Measurements from ENCODE around the gene PTGER3. TPM values are rescaled to one million over a fixed set of nuclear protein-coding genes. Genes with fewer than 3 reads are reported as not detected.
"Not testable (repeated sequence)": the region's sequence is repeated elsewhere in the genome, so short reads cannot be mapped to it uniquely, and the experiment has no call there.

Gene PTGER3
- total RNA-seq, 1 donor from 2014 or later: under 0.01 TPM

DNA sequence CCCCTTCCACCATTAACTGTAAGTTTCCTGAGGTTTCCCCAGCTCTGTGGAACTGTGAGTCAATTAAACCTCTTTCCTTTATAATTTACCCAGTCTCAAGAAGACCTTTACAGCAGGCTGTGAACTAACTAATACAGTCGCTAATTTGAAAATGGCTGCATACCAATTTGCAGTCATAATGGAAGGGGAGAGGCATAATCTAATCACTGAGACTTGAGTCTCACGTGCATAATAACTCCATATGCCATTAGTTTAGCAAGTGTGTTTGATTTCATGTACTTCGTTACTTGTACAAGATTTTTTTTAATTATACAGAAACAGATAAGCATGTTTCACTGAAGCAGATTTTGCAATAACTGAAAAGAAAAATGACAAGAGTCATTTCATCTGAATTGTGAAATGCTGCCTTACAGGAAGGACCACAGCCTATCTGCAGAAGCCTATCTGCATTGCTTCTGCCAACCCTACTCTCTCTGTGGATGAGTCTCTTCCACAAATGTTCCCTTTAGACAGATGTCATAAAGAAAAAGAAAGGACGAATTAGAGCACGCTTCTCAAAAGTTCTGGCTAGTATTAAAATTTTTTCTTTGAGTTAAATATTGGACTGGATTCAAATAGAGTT is 99.1 kb downstream of the PTGER3 start:
- DNase-seq (ENCODE audit: low read depth, low spot score): no peak

DNA sequence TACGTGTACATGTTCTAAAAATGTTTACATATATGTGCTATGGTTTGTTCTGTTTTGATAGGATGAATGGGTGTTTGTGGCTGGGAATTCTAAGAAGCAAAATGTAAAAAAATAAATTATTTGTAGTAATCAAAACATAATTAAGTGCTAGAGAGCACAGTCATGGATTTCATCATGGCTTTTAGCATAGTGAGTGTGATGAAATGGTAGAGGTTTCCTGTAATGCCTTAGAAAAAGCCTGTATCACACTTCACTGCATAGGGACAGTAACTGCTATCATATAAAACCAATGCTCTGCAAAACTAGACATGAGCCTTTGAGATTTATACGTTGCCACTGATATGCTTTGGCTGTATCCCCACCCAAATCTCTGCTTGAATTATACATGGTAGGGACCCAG is 99.8 kb downstream of the PTGER3 start:
- no peak for DNase-seq (ENCODE audit: low read depth, low spot score)

DNA sequence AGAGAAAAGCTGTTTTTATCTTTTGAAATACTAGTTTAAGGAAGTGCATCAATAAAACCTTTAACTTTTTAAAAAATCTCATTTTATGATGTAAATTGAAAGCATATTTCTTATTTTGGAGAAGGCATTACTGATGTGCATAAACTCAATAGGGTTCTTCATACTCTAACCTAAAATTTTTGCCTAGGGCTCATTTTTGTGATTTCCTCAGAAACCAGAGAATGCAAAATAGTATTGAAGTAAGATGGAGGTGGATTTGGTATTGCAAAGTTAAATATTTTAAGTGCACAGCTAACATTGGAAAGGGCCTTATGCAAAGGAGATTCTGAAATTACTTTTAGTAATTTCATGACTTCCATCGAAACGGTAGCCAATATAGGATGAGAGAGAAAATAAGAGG is 101.9 kb downstream of the PTGER3 start:
- DNase-seq (ENCODE audit: low read depth, low spot score): no peak

DNA sequence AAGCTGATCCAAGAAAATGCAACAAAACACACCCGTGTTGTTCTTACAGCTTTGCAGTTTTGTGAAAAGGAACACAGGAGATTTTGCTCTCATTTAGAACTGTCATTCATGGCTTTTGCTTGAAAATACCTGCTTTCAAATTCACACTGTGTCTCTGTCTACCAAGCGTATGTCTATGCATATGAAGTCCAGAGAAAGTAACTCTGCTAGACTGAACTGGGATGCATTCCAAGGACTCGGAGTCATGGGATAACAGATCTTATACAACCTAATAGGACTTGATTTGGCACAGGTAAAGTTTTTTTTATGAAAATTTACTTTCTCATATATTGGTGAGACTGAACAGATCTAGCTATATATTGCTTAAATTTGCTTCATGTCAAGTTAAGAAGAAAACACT is 102.4 kb downstream of the PTGER3 start:
- DNase-seq (ENCODE audit: low read depth, low spot score): no peak

DNA sequence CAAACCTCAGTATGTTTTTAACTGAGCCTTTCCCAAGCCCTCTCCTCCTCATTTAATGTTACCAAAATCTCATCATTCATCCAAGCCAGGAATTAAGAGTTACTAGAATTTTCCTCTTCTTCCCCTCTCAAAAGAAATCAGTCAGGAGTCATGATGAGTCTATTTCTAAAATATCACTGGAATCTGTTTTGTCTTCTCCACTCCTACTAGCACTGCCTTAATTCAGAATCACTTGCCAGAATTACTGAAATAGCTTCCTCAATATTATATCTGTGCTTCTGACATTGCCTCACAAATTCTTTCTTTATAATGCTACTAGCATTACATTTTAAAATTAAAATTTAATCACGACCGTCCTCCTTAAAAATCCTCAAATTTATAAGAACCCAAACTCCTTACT is 106.1 kb downstream of the PTGER3 start:
- DNase-seq (ENCODE audit: low read depth, low spot score): no peak

DNA sequence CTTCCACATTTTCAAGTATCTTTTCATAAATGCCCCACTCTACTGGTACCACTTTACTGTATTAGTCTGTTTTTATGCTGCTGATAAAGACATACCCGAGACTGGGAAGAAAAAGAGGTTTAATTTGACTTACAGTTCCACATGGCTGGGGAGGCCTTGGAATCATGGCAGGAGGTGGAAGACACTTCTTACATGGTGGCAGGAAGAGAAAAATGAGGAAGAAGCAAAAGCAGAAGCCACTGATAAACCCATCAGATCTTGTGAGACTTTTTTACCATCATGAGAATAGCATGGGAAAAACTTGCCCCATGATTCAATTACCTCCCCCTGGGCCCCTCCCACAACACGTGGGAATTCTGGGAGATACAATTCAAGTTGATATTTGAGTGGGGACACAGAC is 107.2 kb downstream of the PTGER3 start:
- not testable (repeated sequence) for DNase-seq (ENCODE audit: low read depth, low spot score)

DNA sequence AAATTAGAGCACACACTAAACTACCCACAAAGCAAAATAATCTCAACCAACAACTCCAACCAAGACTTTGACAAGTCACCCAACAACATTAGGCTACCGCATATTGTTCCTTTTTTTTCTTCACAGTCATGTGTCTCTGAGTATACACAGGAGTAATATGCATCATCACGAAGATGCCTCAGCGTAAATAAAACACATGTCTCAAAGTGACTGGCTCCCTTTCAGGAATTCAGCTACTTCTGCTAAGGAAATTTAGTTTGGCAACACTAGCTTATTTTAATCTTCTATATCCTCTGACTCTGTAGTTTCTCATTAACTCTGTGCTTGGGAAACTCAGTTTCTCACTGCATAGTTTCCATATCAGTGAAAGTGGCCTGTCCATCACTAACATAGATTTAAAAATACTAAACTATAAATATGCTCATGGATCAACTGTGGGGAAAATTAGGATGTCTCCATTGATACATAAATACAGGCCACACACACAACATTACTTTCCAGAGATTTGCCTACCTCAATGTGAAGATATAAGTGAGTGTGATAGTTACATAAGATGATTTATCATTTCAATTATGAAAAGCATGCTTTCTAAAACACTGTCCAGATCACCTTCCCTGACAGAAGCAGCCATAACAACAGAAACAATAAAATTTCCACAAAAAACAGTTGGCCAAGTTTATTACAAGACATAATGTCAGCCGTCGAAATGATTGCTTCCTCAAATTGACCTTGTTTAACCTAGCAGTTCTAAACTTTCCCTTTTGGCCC is 113.2 kb downstream of the PTGER3 start:
- no peak for DNase-seq (ENCODE audit: low read depth, low spot score)

DNA sequence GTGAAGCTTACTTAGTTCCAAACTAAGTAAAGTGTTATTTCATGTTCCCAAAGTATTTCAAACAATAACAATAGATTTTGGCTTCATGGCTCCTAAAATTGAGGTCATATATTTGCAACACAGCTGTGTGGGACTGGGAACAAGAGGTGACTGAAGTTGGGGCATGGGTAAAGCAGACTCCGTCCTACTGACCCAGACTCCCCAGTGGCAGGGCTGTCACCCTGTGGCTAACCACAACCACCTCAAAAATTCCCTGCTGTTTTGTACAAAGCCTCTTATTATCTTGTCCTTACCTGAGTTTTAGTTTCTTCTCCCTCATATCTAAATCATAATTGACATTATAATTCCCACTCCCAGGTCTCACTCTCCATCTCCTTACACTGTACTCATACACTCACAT is 117.6 kb downstream of the PTGER3 start:
- DNase-seq (ENCODE audit: low read depth, low spot score): no peak

DNA sequence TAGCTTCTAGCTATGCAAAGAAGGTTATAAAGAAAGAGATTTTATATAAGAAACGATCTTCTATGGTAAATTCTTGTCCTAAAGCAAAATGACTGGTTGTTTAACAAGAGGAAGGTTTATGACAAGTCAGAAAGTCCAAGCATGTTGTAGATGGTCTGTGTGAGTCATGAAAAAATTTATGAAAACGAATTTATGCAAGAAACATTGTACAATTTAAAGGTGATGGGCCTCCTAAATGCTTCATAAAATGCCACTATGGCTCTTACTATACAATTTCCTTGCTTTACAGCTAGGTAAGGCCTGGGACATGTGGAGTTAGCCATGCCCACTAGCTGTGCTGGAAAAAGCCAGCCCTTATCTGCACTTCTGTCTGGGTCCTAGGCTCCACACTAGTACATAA is 125.4 kb downstream of the PTGER3 start:
- DNase-seq (ENCODE audit: low read depth, low spot score): no peak

Other genes with a start within 250 kb of the PTGER3 start
- gene ZRANB2, start 33.2 kb upstream of the PTGER3 start, total RNA-seq: 43.2 and 44.9 TPM in 2 replicates

Measured in pulmonary artery endothelial cell (primary cell).